ENCODE measurements around the gene FURIN.
"Not testable (repeated sequence)": the region's sequence is repeated elsewhere in the genome, so short reads cannot be mapped to it uniquely, and the experiment has no call there.

Gene FURIN

GRCh38 chr15:90916461-90916860 is 48.1 kb downstream of the FURIN start:
- DNase-seq (ENCODE audit: low spot score), result no peak

- DNase-seq (ENCODE audit: low spot score), result no peak
Measured at GRCh38 chr15:90917569-90917968, 49.2 kb downstream of the FURIN start.

GRCh38 chr15:90918034-90918788 is 49.8 kb downstream of the FURIN start:
- no peak for DNase-seq (ENCODE audit: low spot score)

GRCh38 chr15:90918835-90919234 is 50.4 kb downstream of the FURIN start:
- no peak for DNase-seq (ENCODE audit: low spot score)

- no peak for DNase-seq (ENCODE audit: low spot score)
Measured at GRCh38 chr15:90921887-90922286, 53.5 kb downstream of the FURIN start.

GRCh38 chr15:90922712-90923322 is 54.4 kb downstream of the FURIN start:
- not testable (repeated sequence) for DNase-seq (ENCODE audit: low spot score)

- DNase-seq (ENCODE audit: low spot score), result no peak
Measured at GRCh38 chr15:90924375-90924774, 56.0 kb downstream of the FURIN start.

GRCh38 chr15:90926766-90927165 is 58.4 kb downstream of the FURIN start:
- not testable (repeated sequence) for DNase-seq (ENCODE audit: low spot score)

- not testable (repeated sequence) for DNase-seq (ENCODE audit: low spot score)
Measured at GRCh38 chr15:90928106-90928505, 59.7 kb downstream of the FURIN start.

GRCh38 chr15:90929246-90930019 is 61.0 kb downstream of the FURIN start:
- no peak for DNase-seq (ENCODE audit: low spot score)

- DNase-seq (ENCODE audit: low spot score), result no peak
Measured at GRCh38 chr15:90930861-90931574, 62.6 kb downstream of the FURIN start.

- DNase-seq (ENCODE audit: low spot score), result no peak
Measured at GRCh38 chr15:90931575-90931827, 63.1 kb downstream of the FURIN start.

GRCh38 chr15:90931828-90932659 is 63.7 kb downstream of the FURIN start, which contains the start of gene HDDC3:
Gene HDDC3 (minus strand): TSS chr15:90932549. CDS start chr15:90932540, 9 bp downstream.
- peak; percentile 97 for DNase-seq (ENCODE audit: low spot score)

- no peak for DNase-seq (ENCODE audit: low spot score)
Measured at GRCh38 chr15:90932660-90932991, 64.2 kb downstream of the FURIN start.
